ENCODE measurements around the gene TEX50. TPM values are rescaled to one million over a fixed set of nuclear protein-coding genes. Genes with fewer than 3 reads are reported as not detected.

The TEX50 gene
- total and polyA plus RNA-seq, 2 of the 8 experiments (the other 6 are each of a cell fraction or from before 2014, with no cell fraction given): not detected

- TF ChIP-seq CHD7 (IDR thresholded peaks at IDR 0.05; ENCODE audit: insufficient replicate concordance, low read length) (no peak), FOSL1 (IDR thresholded peaks at IDR 0.05; ENCODE audit: insufficient read depth, low read depth, low read length) (no peak), PHF8 (conservative IDR thresholded peaks at IDR 0.05; ENCODE audit: low read depth, low read length) (no peak), KDM5A (IDR thresholded peaks at IDR 0.05; ENCODE audit: low read length) (no peak), TCF12 (IDR thresholded peaks at IDR 0.05; ENCODE audit: low read depth, low read length) (no peak), TAF1 (IDR thresholded peaks at IDR 0.05; ENCODE audit: low read depth, low read length) (no peak), CHD2 (IDR thresholded peaks at IDR 0.05; ENCODE audit: low read length) (no peak), CTCF (IDR thresholded peaks at IDR 0.05; ENCODE audit: control extremely low read depth in 1 of 3, insufficient read depth in 1 of 3, low read depth in 1 of 3, low read length in 3 of 3) (no peak), YY1 (IDR thresholded peaks at IDR 0.05; ENCODE audit: low read depth, low read length) (no peak), SUZ12 (IDR thresholded peaks at IDR 0.05; ENCODE audit: low read length) (no peak)
These were observed 47.0 kb downstream of the TEX50 start (continued) for GRCh38 chr1:173682184-173682583.

Data from H1 (cell line).